Gastroesophageal sphincter (tissue), 3 donors: ENCODE data around the gene PEX19.

Experiments used
- EP300 ChIP-seq: sonication (generic); formaldehyde crosslinking; IDR thresholded peaks from one replicate; pipeline ENCODE4 v1.6.1; 2017; ENCODE audit warnings: antibody characterized with exemption, mild to moderate bottlenecking
- TF ChIP-seq, protein P1 (sequence below), 4 experiments: fragments of 200-600 bp in 2 of 4; fragments of 450-650 bp in 2 of 4; sonication (generic) in 1 of 4; IDR thresholded peaks; one replicate each; pipeline ENCODE4 v1.5.1; 2017 to 2019; ENCODE audit warnings: antibody characterized with exemption in 4 of 4, mild to moderate bottlenecking in 2 of 4, moderate library complexity in 2 of 4

DNA sequence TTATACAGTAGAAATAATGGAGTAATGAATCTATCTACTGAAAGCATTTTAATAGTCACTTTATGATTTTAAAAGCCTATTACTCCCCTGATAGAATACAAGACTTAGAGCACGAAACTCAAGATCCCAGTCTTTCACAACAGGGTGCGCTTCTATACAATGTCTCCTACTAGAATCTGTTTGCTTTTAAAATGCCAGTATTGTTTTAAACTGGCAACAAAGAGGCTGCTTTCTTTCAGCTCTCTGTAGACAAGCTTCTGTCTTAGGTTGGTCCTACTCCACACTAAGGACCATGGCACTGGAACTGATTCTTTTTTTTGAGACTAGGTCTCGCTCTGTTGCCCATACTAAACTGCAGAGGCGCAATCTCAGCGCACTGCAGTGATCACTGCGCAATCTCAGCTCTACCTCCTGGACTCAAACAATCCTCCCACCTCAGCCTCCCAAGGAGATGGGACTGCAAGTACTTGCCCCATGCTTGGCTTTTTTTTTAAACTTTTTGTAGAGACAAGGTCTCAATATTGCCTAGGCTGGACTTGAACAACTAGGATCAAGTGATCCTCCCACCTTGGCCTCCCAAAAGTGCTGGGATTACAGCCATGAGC, 27.4 kb downstream of the PEX19 start:
- TF ChIP-seq, protein P1, sequence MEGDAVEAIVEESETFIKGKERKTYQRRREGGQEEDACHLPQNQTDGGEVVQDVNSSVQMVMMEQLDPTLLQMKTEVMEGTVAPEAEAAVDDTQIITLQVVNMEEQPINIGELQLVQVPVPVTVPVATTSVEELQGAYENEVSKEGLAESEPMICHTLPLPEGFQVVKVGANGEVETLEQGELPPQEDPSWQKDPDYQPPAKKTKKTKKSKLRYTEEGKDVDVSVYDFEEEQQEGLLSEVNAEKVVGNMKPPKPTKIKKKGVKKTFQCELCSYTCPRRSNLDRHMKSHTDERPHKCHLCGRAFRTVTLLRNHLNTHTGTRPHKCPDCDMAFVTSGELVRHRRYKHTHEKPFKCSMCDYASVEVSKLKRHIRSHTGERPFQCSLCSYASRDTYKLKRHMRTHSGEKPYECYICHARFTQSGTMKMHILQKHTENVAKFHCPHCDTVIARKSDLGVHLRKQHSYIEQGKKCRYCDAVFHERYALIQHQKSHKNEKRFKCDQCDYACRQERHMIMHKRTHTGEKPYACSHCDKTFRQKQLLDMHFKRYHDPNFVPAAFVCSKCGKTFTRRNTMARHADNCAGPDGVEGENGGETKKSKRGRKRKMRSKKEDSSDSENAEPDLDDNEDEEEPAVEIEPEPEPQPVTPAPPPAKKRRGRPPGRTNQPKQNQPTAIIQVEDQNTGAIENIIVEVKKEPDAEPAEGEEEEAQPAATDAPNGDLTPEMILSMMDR (IDR thresholded peaks at IDR 0.05): no peak
- no peak for TF ChIP-seq EP300
